Measurements from ENCODE around the gene ALG6.
"Not testable (repeated sequence)": the region's sequence is repeated elsewhere in the genome, so short reads cannot be mapped to it uniquely, and the experiment has no call there.

The ALG6 gene

DNA sequence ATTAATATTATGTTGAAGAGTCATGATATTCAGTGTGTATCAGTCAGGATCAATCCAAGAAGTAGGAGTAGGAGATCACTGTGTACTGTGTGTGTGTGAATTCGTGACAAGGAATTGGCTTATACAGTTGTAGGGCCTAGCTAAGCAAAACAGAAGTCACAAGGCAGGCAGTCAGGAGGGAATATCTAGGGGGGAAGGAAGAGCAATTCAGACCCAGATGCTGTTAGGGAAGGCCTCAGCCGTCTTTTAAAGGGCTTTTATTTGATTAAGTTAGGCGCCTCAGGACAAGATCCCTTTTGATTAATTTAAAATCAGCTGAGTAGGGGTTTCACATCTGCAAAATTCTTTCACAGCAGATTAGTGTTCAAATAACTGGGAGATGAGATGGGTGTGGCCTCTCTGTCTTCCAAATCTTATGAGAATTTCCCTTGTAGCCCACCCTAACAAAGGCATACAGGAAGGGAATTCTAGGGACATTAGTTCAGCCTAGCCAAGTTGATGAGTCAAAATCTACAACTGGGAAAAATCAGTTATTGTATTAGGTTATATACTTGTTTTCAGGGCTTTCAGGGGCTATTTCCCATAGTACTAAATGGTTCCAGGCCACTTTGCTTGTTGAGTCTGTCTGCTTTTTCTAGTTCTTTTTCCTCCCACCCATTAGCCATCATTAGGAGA is 47.4 kb downstream of the ALG6 start:
- no peak for DNase-seq (ENCODE audit: low read depth in 2 of 2)

DNA sequence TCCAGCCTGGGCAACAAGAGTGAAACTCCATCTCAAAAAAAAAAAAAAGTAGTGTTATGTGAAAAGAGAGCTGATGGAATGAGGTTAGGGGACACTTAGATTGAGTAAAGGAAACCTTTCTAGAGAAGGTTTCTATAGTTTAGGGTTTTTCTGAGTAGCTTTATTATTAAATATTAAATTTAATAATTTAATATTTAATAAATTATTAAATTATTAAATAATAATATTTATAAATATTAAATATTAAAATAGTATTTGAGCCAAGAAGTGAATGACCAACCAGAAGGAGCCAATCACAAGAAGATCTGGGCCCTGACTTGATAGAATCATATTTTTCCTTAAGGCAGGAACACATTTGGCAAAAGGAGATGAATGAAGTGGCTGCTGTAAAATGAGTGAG is 50.7 kb downstream of the ALG6 start:
- DNase-seq (ENCODE audit: low read depth in 2 of 2) = no peak

DNA sequence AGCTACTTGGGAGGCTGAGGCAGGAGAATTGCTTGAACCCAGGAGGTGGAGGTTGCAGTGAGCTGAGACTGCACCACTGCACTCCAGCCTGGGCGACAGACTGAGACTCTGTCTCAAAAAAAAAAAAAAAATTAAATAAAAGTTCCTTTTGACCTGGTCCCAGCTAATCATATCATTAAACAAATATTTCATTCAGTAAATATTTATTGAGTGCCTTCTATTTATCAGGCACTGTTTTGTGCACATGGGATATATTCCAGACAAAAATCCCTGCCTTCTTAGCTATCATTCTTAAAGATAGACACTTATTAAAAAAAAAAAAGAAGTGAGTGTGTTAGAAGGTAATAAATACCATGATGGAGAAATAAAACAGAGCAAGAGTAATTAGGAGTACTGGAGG is 53.3 kb downstream of the ALG6 start:
- not testable (repeated sequence) for DNase-seq (ENCODE audit: low read depth in 2 of 2)

DNA sequence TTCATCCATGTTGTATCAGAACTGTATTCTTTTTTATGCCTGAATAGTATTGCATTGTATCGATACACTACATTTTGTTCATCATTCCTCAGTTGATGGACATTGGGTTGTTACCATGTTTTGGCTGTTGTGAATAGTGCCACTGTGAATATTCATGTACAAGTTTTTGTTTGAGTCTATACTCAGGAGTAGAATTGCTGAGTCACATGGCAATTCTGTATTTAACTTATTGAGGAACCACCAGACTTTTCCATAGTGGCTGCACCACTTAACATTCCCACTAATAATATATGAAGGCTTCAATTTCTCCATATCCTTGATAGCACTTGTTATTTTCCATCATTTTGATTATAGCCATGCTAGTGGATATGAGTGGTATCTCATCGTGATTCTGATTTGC is 56.2 kb downstream of the ALG6 start:
- no peak for DNase-seq (ENCODE audit: low read depth in 2 of 2)

DNA sequence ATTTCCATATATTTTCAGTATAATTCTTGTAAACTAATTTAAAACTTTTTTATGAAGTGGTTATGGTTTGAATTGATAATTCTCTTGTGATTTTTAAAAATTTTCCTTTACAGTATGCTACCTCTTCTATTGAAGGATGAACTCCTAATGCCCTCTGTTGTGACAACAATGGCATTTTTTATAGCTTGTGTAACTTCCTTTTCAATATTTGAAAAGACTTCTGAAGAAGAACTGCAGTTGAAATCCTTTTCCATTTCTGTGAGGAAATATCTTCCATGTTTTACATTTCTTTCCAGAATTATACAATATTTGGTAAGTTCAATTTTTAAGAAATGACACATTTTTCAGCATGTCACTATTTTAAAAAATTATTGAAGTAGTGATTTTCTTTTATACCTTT is 61.4 kb downstream of the ALG6 start:
- no peak for DNase-seq (ENCODE audit: low read depth in 2 of 2)

- no peak for DNase-seq (ENCODE audit: low read depth in 2 of 2)
Measured at GRCh38 chr1:63429281-63429680, 61.9 kb downstream of the ALG6 start.

- DNase-seq (ENCODE audit: low read depth in 2 of 2) = no peak
Measured at GRCh38 chr1:63435161-63435560, 67.7 kb downstream of the ALG6 start.

GRCh38 chr1:63442141-63442475 is 74.7 kb downstream of the ALG6 start:
- DNase-seq (ENCODE audit: low read depth in 2 of 2) = no peak

DNA sequence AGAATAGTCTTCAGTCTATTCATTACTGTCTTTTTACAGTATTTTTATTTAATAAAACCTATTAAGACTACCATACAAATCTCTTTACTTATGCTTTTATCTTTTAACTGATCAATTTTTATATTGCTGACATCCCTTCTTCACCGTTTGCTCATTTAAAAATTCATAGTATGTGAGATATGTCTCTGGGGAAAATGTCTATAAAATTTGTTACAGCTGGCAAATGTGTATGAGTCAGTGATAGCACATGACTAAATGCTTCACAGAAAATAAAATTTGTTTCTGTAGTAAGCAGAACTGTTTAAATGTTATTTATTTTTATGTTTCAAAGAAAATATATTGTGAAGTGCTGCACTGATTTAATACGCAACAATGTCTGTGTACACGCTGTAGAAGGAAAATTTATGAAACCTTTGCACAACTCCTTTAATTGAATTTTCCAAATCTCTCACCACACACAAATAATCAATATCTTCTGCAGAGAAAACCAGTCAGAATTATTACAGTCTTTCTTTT is 81.4 kb downstream of the ALG6 start:
- DNase-seq (ENCODE audit: low read depth in 2 of 2) = no peak

DNA sequence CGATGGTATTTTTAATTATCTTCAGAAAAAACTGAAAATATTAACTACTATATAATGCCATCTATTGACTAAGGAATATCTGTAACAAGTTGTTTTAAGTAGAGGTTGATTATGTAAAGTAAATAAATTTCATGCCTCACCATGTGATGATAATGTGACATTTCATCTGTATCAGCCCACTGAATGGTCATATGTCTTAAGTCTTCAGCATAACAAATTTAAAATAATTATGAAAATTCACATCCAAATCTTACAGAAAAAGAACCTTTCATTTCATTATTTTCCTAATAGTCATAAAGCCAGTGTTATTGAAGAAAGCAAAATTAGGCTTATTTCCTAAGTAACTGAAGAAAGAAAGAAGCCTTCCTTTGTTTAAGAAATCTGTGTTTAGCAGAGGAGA is 83.0 kb downstream of the ALG6 start:
- DNase-seq (ENCODE audit: low read depth in 2 of 2) = no peak

DNA sequence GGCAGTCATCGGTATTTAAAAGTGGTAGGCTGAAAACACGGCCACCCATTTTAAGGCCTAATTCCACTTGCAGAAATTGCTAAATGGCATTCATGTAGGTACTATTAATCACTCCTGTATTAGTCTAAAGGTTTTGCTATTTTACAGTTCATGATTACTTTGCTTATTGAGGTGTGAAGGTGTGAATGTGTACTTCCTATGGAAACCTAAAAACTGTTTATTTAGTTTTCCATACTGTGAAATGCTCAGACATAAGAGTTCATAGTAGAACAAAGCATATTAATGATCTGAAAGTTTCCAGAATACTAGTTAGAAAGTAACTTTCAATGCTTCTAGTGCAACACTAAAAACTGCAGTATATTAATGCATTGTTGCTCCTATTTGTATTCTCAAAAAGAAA is 85.8 kb downstream of the ALG6 start:
- DNase-seq (ENCODE audit: low read depth in 2 of 2) = no peak

- no peak for DNase-seq (ENCODE audit: low read depth in 2 of 2)
Measured at GRCh38 chr1:63454269-63454668, 86.8 kb downstream of the ALG6 start.

- DNase-seq (ENCODE audit: low read depth in 2 of 2) = no peak
Measured at GRCh38 chr1:63458750-63459149, 91.3 kb downstream of the ALG6 start.

DNA sequence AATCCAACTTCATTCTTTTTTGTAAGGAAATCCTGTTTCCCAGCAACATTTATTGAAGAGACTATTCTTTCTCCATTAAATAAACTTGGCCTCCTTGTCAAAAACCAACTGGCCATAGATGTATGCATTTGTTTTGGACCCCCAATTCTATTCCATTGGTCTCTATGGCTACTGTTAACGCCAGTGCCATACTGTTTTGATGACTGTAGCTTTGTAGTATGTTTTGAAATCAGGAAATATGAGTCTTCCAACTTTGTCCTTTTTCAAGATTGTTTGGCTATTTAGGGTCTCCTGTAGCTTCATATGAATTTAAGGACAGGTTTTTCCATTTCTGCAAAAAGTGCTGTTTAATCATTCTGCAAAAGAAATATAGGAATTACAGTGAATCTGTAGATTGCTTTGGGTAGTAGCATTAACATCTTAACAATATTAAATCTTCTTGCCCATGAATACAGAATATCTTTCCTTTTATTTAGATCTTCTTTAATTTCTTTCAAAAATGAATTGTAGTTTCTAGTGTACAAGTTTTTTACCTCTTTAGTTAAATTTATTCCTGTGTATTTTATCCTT is 94.3 kb downstream of the ALG6 start:
- DNase-seq (ENCODE audit: low read depth in 2 of 2) = no peak

DNA sequence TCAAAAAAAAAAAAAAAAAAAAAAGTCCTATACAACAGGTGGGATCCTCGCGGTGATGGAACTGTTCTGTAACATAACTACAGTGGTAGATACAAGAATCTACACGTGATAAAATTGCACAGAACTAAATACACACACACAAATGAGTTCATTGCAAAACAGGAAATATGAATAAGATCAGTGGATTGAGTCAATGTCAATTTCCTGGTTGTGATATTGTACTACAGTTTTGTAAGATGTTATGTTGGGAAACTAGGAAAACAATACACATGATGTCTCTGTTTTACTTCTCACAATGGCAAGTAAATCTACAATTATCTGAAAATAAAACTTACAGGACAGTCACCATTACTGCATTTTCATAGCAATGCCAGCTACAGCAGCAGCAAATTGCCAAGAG is 95.8 kb downstream of the ALG6 start:
- no peak for DNase-seq (ENCODE audit: low read depth in 2 of 2)

- no peak for DNase-seq (ENCODE audit: low read depth in 2 of 2)
Measured at GRCh38 chr1:63466181-63466580, 98.8 kb downstream of the ALG6 start.

- no peak for DNase-seq (ENCODE audit: low read depth in 2 of 2)
Measured at GRCh38 chr1:63466759-63467158, 99.3 kb downstream of the ALG6 start.

DNA sequence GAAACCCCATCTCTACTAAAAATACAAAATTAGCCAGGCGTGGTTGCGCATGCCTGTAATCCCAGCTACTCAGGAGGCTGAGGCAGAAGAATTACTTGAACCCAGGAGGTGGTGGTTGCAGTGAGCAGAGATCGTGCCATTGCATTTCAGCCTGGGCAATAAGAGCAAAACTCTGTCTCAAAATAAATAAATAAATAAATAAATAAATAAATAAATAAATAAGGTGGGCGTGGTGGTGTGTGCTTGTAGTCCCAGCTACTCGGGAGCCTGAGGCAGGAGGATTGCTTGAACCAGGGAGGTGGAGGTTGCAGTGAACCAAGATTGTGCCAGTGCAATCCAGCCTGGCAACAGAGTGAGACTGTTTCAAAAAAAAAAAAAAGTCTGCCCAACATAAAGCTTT is 101.3 kb downstream of the ALG6 start:
- DNase-seq (ENCODE audit: low read depth in 2 of 2) = not testable (repeated sequence)

- no peak for DNase-seq (ENCODE audit: low read depth in 2 of 2)
Measured at GRCh38 chr1:63475761-63476160, 108.3 kb downstream of the ALG6 start.

DNA sequence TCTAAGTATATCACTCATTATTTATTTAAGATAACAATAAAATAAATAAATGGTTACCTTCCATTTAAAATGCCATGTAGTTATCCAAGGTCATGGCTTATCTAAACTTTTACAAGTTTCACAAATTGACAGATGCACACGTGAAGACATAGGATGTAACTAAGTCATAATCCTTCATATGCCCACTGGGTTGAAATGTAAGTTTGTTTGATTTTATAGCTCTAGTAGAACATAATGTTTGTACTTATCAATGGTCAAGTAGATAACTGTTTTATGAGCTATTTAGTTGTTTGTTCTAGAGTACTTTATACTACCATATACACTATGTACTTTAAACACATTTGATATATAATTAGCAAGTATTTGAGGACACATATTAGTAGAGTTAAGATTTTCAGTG is 112.6 kb downstream of the ALG6 start:
- no peak for DNase-seq (ENCODE audit: low read depth in 2 of 2)

GRCh38 chr1:63486629-63487028 is 119.2 kb downstream of the ALG6 start:
- DNase-seq (ENCODE audit: low read depth in 2 of 2) = no peak

DNA sequence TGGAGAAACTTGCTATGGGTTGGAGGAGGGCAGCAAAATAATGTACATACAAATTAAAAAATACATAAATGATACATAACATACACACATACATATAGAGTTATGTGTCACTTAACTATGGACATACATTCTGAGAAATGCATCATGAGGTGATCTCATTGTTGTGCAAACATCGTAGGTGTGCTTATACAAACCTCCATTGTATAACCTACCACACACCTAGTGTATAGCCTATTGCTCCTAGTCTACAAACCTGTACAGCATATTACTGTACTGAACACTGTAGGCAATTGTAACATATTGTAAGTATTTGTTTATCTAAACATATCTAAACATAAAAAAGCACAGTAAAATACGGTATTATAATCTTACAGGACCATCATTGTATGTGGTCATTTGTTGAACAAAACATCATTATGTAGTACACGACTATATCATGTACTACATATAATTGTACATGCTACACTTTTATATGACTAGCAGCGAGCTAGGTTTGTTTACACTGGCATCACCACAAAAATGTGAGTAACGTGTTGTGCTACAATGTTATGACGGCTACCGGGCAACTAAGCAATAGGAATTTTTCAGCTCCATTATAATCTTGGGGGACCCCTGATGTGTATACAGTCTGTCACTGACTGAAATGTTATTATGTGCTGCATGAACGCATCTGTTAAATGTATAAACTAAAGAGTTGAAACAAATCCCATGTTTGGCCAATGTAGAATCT is 120.1 kb downstream of the ALG6 start:
- DNase-seq (ENCODE audit: low read depth in 2 of 2) = no peak

Measured in activated CD8-positive, alpha-beta memory T cell treated with anti-CD3 and anti-CD28 coated beads for 4 hours (primary cell).